ENCODE results near the gene LAMTOR4. TPM values are rescaled to one million over a fixed set of nuclear protein-coding genes. Genes with fewer than 3 reads are reported as not detected.

Gene LAMTOR4
- total RNA-seq, 2 donors from 2014 or later = 125 to 205 TPM

DNA sequence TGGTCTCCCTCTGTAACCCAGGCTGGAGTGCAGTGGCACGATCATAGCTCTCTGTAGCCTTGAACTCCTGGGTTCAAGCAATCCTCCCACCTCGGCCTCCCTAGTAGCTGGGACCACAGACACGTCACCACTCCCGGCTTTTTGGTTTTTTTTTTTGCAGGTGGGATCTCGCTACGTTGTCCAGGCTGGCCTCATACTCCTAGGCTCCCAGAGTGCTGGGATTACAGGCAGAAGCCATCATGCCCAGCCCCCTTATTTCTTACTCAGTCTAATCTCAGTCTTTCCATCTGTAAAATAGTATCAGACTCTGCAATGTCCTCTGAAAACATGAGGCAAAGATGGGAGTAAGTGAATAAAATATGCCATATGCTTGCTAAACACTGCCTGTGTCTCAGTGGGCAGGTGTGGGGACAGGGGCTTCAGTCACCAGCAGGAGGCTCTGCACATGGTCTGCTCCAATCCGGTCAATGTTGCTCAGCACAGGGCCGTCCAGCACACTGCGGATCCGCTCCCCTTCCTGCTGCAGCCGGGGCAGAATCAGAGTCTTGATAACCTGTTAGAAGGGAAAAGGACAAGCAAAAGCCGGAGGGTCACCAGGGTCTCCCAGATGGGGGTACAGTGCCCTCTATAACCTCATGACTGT, 39.1 kb upstream of the LAMTOR4 start:
- H3K9me3 ChIP-seq = no peaks in the 10 kb centered on the region
- no peak for DNase-seq (ENCODE audit: low spot score)
- H3K4me3 ChIP-seq = no peak overlapping the region
- H3K27ac ChIP-seq = no peak overlapping the region
- H3K4me1 ChIP-seq (ENCODE audit: control insufficient read depth in 1 of 2, low read depth in 2 of 2) = no peaks in the 10 kb centered on the region
- TF ChIP-seq, protein P1, sequence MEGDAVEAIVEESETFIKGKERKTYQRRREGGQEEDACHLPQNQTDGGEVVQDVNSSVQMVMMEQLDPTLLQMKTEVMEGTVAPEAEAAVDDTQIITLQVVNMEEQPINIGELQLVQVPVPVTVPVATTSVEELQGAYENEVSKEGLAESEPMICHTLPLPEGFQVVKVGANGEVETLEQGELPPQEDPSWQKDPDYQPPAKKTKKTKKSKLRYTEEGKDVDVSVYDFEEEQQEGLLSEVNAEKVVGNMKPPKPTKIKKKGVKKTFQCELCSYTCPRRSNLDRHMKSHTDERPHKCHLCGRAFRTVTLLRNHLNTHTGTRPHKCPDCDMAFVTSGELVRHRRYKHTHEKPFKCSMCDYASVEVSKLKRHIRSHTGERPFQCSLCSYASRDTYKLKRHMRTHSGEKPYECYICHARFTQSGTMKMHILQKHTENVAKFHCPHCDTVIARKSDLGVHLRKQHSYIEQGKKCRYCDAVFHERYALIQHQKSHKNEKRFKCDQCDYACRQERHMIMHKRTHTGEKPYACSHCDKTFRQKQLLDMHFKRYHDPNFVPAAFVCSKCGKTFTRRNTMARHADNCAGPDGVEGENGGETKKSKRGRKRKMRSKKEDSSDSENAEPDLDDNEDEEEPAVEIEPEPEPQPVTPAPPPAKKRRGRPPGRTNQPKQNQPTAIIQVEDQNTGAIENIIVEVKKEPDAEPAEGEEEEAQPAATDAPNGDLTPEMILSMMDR (IDR thresholded peaks at IDR 0.05) = no peak
- H3K27me3 ChIP-seq (replicated peaks; ENCODE audit: insufficient read depth) = no peaks in the 10 kb centered on the region
- peaks cover 65% of the 10 kb centered on the region for H3K36me3 ChIP-seq
- no peak for ATAC-seq (ENCODE audit: insufficient number of reproducible peaks, low FRiP score, low read depth)

DNA sequence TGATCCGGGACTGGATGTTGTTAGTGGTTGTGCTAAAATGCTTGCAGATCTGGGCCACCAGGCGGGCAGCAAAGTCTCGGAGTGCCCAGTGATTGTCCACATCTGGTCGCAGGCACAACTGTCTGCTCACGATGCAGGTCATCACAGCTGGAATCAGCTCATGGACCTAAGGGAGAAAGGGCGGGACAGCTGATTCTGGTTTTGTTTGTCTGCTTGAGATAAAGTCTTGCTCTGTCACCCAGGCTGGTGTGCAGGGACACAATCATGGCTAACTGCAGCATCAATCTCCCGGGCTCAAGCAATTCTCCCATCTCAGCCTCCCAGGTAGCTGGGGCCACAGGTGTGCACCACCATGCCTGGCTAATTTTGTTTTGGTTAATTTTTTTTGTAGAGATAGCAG, 37.6 kb upstream of the LAMTOR4 start:
- H3K27ac ChIP-seq = no peak overlapping the region
- no peak overlapping the region for H3K4me3 ChIP-seq
- TF ChIP-seq, protein P1 (IDR thresholded peaks at IDR 0.05) = no peak
- peaks cover 58% of the 10 kb centered on the region for H3K36me3 ChIP-seq
- ATAC-seq (ENCODE audit: insufficient number of reproducible peaks, low FRiP score, low read depth) (no peak), DNase-seq (ENCODE audit: low spot score) (no peak)
- H3K27me3 ChIP-seq (replicated peaks; ENCODE audit: insufficient read depth) = no peaks in the 10 kb centered on the region
- no peaks in the 10 kb centered on the region for H3K4me1 ChIP-seq (ENCODE audit: control insufficient read depth in 1 of 2, low read depth in 2 of 2)
- no peaks in the 10 kb centered on the region for H3K9me3 ChIP-seq

DNA sequence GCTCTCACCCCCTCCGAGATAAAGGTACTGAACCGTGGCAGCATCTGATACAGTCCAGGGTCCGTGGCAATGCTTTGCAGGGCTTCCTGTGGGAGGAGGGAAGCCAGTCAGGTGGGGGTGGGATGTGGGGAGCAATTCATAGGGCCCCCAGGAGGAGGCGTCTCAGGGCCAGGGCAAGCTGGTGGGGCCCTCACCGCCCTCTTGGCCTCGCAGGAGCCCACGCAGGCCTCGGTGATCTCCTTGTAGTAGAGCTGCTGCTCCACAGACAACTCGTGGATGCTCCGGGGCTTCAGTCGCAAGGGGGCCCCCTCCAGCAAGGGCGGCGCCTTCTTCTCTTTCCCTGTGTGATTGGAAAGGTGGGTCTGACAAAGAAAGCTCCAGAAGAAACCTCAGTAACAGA, 36.8 kb upstream of the LAMTOR4 start:
- peaks cover 53% of the 10 kb centered on the region for H3K36me3 ChIP-seq
- no peak overlapping the region for H3K27ac ChIP-seq
- no peaks in the 10 kb centered on the region for H3K4me1 ChIP-seq (ENCODE audit: control insufficient read depth in 1 of 2, low read depth in 2 of 2)
- DNase-seq (ENCODE audit: low spot score) (no peak), ATAC-seq (ENCODE audit: insufficient number of reproducible peaks, low FRiP score, low read depth) (peak; percentile 37)
- TF ChIP-seq, protein P1 (IDR thresholded peaks at IDR 0.05) = no peak
- H3K4me3 ChIP-seq = no peak overlapping the region
- no peaks in the 10 kb centered on the region for H3K9me3 ChIP-seq
- H3K27me3 ChIP-seq (replicated peaks; ENCODE audit: insufficient read depth) = no peaks in the 10 kb centered on the region

DNA sequence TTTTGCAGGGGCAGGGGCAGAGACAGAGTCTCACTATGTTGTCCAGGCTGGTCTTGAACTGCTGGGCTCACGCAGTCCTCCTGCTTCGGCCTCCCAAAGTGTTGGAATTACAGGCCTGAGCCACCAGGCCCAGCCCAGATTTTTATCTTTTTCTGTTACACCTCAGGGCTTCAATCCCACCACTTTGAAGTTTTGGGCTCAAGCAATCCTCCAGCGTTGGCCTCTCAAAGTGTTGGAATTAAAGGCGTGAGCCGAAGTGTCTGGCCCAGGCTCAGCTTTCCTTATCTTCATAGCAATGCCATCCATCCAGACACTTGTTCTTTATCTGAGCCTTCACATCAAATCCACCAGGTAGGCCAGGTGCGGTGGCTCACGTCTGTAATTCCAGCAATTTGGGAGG, 33.7 kb upstream of the LAMTOR4 start:
- TF ChIP-seq, protein P1 (IDR thresholded peaks at IDR 0.05) = no peak
- no peaks in the 10 kb centered on the region for H3K9me3 ChIP-seq
- no peak overlapping the region for H3K4me3 ChIP-seq
- peaks cover 30% of the 10 kb centered on the region for H3K36me3 ChIP-seq
- H3K27me3 ChIP-seq (replicated peaks; ENCODE audit: insufficient read depth) = no peaks in the 10 kb centered on the region
- peaks cover 4 to 8% of the 10 kb centered on the region in 2 donors for H3K4me1 ChIP-seq (ENCODE audit: control insufficient read depth in 1 of 2, low read depth in 2 of 2)
- DNase-seq (ENCODE audit: low spot score) (no peak), ATAC-seq (ENCODE audit: insufficient number of reproducible peaks, low FRiP score, low read depth) (no peak)
- no peak overlapping the region for H3K27ac ChIP-seq

DNA sequence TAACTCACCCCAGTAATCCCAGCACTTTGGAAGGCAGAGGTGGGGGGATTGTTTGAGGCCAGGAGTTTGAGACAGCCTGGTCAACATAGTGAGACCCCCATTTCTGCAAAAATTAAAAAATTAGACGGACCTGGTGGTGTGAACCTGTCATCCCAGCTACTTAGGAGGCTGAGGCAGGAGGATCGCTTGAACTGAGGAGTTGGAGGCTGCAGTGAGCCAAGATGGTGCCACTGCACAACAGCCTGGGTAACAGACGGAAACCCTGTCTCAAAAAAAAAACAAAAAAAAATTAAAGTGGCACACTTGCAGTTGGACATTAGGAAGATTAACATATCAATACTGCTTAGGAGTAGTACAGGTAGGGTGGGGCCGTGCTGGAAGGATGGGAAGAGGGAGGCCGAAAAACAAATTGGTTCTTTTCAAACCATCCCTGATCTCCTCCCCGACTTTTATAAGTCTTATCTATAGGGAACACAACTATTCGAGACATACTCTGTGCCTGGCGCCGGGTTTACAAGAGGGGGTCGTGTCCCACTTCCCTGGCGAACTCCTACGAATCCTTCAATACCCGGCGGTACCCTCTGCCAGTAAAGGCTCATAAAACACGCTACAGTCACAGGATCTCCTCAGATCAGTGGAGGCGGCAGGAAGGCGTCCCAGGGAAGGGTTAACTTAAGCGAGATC, 30.2 kb upstream of the LAMTOR4 start:
- Histone ChIP-seq H3K27ac (peak overlapping the region; percentile 85 to 87), H3K27me3 (replicated peaks; ENCODE audit: insufficient read depth) (no peaks in the 10 kb centered on the region), H3K4me1 (ENCODE audit: control insufficient read depth in 1 of 2, low read depth in 2 of 2) (peaks cover 11 to 16% of the 10 kb centered on the region in 2 donors), H3K4me3 (peak overlapping the region; percentile 84), H3K36me3 (peaks cover 5% of the 10 kb centered on the region), H3K9me3 (no peaks in the 10 kb centered on the region)
- TF ChIP-seq, protein P1 (IDR thresholded peaks at IDR 0.05) = no peak
- DNase-seq (ENCODE audit: low spot score) (no peak), ATAC-seq (ENCODE audit: insufficient number of reproducible peaks, low FRiP score, low read depth) (no peak)

Data from thoracic aorta (tissue), 2 donors.